Stimulated activated CD8-positive, alpha-beta memory T cell treated with anti-CD3 and anti-CD28 coated beads, Interleukin-7, amount 100 ng/mL, for 48 hours (primary cell): ENCODE measurements around the gene GNAO1.

ENCODE experiments used
- DNase-seq, 2 donors: peaks; one replicate each; pipeline ENCODE4 v3.0.0-alpha.2; 2020; ENCODE audit warnings: low read depth in 1 of 2; ENCODE audit errors: extremely low read depth in 1 of 2

The GNAO1 gene

DNA sequence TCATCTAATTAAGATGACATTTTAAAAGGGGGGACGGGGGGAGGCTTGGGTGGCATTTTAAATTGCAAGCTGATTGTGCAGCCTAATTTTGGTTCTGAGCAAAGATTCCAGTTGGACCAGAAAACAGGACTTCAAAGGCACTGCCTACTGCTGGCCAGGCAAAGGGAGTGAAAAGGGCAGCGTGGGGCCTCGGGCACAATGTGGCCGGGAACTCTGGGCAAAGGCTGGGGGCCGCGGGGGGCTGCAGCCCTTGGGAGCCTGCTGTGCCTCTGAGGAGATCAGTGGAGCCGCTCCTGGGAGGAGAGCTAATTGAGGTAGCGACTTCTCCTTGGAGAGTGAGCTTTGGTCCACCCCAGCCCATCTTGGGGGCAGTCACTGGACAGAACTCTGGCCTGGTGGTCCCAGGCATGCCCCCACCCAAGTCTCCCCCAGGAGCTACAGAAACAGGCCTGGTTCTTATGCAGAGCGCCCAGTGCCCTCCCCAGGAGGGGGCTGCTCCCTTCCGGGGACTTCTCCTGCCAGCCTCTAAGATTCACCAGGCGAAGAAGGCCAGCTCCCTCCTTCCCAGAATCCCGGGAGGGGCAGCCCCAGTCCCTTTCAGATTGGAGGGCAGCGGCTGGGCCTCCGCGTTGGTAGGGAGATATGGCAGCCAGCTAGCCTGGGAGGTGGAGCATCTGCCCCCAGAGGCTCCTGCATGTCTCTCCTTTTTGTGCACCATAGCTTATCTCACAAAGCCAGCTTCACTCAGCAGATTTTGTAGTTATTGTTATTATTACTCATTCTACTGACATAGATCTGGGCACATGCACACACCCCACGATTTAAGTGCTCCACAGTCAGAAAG, 115.6 kb downstream of the GNAO1 start:
- DNase-seq, result no peak

DNA sequence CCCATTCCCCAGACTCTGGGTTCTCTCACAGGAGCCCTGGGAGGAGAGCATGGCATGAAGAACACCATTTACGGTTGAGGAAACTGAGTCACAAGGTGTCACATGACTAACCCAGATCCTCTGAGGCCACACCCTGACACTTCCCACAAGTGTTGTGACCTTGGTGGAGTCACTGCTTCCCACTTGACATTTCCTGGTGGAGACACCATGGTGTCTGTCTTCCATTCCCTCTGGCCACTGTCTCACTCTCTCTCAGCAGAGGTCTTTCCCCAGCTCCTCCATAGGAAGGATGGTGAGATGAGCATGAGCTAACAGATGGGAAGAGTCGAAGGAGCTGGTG, 116.2 kb downstream of the GNAO1 start:
- no peak for DNase-seq

DNA sequence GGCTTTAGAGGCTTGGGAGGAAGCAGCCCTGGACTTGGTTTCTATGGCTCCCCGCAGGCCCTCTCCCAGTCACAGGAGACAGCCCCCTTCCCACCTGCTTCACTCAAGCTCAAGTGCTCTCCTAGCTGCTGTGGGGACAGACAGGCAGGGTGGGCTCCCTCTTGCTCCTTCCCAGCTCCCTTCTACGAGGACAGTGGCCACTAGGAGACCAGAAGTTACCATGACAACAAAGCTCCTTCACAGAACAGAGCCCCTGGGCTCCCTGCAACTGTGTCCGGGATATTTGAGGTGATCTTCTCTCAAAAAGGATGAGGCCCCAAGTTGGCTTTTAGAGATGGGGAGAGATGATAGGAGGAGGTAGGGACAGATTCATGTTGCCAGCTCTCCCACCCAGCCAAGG, 117.7 kb downstream of the GNAO1 start:
- DNase-seq, result no peak

DNA sequence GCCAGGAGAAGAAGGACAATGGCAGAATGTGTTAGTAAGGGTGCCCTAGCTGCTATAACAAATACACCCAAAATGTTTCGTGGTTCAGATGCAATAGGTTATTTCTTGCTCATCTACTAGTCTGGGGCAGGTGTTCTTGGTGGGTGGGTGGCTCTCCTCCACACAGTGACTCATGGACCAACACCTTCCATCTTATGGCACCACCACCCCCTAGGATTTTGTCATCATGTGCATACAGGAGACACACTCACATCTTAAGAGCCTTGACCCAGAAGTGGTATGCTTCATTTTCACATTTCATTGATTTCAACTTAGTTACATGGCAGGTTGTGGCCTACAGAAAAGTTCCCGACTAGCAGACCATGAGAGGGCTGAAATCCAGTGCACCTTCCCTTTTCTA, 119.4 kb downstream of the GNAO1 start:
- no peak for DNase-seq

DNA sequence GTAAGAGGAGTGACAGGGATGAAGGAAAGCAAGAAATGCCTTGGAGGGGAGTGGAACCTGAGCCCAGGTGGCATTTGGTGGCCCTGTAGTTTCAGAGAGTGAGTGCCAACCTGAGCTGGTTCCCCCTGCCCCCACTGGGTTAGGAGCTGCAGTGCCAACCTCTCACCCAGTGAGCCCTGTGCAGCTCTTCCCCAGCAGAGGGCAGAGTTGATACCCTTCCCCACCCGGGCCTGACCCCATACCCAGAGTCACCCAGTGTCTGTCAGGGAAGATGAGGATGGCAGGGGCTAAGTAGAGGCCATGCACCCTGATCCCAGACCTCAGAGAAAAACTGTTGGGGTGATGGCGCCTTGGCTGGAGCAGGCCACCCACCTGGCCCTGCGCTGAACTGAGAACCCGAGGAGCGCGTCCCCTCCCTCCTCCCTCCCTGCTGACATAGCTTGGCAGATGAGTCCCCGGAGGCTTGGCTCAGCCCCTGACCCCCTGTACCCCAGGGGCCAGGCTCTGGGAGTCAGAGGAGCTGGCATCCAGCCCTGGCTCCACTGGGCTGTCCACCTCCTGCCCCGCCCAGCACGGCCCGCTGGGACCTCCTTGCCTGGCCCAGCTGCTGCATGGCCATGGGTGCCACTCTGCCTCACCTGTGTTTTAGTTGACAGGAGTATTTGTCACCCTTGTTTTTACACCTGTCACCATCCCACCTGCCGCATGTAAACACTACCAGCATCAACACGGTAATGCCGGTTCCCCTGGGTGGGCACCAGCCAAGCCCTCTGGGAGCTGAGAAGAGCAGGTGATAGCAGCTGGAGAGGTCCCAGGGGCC, 120.1 kb downstream of the GNAO1 start:
- no peak for DNase-seq

DNA sequence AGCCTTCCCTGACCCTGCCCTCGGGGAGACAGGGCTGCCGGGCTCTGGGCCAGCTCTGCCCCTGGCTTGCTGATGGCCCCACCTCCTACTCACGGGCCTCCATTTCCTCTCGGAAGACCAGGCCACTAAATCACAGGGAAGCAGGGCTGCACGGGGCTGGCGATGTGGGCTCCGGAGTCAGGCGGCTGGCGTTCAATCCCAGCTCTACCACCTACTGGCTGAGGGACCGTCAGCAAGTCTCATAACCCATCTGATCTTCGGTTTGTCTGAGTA, 120.7 kb downstream of the GNAO1 start:
- no peak for DNase-seq

DNA sequence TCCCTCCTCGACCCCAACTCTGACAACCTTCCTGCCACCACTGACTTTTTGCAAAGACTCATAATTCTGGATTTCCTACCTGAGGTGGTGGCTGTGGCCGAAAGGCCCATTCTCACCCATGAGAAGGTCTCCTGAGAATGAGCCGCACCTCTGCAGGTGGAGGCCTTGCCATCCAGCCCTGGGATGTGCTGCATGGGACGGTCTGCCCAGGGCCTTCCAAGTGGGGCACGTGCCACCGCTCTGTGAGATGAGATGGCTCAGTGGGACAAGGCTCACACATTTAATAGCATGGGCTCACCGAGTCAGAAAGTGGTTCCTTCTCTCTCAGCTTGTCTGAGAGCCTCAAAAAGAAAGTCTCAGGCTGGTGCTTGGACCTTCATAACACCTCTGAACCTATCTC, 121.3 kb downstream of the GNAO1 start:
- no peak for DNase-seq

DNA sequence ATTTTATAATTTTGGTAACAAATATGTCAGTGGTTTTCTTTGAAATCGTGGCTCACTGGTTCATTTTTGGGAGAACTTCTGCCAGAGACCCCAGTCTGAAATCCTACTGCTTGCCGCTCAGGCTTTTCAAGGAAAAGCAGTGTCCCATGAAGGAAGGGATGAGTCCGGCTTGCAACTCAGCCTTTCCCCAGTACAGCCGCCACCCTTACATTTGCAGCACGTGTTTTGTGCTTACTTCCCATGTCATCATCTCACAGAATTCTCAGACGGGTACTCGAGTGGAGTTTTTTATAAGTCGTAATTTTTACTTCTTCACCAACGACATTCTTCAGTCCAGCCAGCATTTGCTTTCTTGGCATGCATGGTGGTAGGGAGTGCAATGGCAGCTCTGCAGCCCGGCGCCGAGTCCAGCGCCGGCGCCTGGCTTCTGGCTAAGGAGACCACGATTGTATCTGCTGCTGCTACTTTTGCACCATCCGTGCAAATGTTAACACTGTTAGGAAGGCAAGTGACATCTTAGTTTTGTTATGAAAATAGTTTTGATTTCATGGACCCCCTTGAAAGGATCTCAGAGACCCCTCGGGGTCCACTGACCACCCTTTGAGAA, 123.1 kb downstream of the GNAO1 start:
- DNase-seq, result no peak

DNA sequence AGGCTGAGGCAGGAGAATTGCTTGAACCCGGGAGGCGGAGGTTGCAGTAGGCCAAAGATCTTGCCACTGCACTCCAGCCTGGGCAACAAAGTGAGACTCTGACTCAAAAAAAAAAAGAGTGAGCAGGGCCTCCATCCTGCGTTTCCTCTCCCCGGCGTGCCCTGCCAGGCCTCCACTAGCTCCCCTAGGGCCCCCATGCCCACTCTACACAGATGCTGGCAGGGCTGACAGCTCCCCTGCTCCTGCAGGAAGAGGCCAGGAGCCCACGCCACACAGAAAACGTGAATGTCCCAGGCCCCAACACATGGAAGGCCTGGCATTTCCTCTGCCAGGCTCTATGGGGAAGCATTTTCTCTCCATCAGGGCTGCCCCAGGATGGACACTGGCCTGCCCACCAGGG, 124.7 kb downstream of the GNAO1 start:
- DNase-seq, result no peak

DNA sequence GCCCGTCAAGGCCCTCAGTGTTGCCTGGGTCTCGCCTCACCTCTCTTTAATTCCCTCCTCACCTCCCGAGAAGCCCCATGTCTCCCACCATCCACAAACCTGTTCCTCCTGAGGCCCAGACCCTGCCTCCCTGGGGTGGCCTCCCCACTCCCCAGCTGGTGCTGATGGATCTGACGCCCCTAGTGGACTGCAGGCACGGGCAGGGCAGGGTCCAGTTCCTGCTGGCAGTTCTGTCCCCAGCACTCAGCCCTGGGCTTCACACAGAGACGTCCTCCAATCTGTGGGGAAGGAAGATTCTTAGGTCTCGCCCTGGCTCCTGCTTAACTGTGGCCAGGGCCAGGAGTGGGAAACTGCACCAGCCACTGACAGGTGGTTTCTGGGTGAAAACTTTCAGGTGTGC, 125.3 kb downstream of the GNAO1 start:
- DNase-seq, result no peak

DNA sequence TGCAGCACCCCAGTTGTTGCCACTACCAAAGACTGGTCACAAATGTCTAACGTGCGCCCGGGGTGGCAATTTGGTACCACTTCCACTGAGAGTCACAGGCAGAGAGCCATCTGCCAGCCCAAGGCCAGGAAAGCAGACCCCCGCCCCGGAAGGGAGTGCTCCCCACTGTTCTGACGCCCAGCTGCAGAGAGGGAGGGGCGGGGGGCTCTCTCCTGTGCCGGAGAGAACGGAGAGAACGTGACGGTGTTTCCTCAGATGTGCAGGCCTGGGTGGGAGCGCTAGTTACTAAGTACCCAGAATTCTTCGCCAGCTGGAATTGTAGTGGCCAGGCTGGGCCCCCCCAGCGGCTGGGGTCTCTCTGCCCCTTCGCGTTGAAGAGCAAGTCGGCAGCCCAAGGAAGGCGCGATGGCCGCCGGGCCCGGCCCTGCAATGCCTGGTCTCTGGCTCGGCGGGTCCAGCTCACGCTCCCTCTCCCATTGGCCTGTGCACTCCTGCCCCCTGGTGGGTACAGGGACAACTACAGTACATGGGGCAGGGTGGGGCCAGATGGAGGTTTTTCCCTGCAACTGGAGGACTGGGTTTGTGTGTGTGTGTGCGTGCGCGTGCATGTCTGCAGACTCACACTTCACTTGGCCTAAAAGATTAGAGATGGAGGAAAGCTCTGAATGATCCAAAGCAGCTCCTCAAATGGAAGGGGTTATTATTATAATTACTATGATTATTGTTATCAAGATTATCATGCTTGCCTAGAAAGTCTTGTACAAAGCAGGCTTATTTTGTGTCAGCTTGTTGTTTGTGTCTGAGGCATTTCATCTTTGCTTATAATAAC, 126.9 kb downstream of the GNAO1 start:
- peak; percentile 46 to 56 for DNase-seq

DNA sequence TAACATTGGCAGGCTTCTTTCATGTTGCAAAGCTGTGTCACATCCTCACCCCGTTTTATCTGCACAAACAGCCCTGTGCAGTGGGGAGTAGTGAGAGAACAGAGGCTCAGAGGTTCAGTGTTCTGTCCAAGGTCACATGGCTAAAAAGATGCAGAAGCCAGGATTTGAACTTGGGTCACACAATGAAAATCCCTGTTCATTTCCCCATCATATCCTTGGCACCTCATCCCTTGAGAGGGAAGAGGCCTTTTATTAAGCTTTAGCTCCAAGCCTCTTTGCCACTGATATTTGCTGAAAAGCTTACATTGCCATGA, 127.5 kb downstream of the GNAO1 start:
- no peak for DNase-seq

DNA sequence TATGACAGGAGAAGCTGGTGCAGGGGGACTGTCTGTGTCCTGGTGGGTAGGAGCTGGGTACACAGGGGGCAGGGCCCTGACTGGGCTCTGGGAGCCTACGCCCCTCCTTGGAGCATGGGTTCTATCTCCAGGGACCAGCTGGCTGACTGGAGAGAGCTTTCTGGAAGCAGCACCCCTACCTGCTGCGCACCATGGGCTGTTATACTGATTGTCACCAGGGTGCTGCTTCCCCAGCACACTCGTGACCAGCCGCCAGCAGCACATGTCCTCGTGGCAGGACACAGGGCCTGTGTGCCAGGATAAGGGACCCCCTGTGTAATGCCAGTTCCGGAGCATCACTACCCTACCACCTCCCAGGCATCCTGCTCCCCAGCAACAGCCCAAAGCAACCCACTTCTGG, 128.1 kb downstream of the GNAO1 start:
- DNase-seq, result no peak

DNA sequence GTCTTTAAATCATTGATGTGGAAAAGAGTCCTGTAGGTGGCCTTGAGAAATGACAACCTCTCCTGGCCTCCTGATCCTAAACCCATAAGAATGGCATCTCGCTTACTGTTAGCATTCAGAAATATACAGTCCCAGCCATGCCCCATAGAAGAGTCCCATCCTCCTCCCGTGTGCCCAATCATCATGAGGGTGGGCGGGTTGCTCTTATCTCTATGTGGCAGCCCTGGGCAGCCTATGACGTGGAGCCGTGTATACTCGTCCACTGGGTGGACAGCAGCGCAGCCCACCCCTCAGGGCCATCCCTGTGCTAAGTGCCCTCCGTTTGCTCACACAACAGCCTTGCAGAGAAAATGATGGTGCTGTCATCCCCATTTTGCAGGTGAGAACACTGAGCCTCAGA, 128.8 kb downstream of the GNAO1 start:
- DNase-seq, result no peak

DNA sequence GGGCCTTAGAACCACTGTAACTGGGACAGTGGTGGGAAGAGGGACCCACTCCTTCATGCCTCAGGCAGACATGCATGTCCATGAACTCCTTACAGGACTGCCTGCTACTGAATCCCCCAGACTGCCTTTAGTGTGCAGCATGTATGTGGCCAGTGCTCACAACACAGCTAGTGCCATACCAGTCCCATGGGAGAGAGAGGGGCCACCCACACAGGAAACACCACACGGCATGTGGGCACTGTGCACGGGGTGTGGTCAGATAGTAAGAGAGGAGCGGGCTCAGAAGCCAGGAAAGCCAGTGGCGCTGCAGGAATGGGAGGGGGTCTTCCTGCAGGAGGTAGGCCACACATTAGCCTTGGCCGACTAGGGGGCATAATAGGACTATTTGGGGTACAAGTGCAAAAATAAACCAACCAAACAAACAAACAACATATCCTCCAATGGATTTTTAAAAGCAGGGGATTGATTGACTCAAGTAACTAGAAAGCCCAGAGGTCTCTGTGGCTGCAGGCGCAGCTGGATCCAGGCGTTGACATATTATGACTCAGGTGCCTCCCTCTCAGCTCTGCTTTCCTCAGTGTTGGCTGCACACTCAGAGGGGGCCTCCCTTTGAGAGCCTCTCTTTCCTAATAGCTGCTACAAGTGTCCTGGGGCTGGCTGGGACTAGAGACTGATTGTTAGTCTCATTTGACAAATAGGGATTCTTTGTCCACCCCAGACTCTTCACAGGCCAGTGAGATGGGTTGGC, 129.7 kb downstream of the GNAO1 start:
- DNase-seq, result no peak

DNA sequence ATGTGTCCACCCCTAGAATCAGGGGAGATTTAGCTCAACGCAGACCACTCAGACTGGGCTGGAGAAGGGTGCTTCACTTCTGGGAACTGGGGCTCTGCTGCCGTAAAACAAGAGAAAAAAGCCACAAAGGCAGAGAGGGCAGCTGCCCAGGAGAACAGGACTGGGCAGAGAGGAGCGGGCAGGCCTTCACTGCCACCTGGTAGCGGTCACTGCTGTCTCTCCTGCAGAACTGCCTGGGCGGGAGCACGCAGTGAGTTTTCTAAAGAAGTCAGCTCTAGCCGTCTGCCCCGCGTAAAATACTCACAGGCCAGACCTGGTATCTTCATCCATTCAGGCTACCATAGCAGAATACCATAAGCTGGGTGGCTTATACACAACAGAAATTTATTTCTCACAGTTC, 130.3 kb downstream of the GNAO1 start:
- no peak for DNase-seq

DNA sequence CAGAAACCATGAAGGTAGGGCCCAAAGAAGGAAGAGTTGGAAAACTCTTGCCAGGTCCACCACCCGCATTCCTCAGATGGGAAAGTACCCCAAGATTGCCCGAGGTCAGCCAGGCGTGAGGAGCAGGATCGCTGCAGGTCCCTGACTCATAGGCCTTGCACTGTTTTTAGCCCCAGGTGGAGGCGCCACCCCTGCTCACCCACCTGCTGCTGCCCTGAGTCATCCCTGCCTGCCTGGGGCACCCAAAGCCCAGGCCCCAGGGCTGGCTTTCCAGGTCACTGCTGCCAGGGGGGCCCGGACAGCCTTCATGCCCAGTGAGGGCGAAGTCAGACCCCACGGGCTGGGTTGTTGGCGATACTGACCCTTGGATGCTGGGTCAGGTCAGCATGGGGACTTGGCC, 133.1 kb downstream of the GNAO1 start:
- no peak for DNase-seq

DNA sequence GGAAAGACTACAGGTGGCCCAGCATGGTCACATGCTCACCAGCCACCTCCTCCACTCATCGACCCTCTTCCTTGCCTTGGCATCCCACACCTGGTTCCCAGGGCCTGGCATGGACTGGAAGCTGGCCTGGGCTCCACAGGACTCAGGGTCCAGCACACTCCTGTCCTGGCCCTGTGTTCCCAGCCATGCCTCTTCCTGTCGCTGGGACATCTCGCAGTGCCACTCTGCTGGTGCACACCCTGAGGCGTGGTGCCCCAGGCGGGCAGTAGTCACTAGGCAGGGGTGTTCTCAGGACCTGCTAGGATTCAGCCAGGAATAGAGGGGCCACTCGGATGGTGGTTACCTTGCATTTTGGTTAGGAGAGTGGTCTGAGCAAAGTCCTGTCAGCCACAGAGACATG, 134.7 kb downstream of the GNAO1 start:
- no peak for DNase-seq

DNA sequence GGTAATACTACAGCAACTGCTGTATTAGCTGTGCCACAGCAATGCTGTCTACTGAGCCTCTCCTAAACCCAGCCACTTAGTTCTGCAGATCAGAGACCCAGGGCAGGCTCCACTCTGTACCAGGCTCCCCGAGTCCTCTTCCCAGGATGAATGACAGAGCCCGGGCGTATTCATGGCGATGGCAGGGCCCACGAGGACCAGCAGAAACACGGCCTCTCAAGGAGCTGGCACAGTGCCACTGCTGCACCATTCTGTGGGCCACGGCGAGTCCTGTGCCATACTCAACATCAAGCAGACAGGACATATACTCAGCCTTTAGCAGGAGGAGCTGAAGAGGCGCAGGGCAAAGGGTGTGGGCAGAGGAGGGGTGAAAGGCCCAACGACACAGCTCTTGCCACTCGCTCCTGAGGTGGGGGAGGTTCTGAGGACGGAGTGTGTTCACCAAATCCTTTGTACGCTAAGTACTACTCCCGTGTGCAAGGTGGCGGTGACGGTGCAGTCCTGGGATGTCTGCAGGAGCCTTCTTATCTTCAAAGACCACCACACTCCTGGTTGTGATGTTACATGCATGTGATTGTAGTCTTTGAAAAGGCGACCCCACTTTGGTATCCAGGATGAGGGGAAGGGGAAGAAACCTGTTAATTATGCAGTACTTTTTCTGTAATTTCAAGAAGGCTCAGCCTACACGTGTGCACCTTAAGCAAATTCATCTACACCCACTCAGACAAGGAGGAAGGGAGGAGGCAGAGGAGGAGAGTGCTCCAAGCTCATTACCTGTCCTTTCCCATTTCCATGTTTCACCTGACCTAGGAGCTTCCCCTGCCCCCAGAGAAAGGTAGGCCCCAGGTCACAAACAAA, 136.0 kb downstream of the GNAO1 start:
- no peak for DNase-seq

DNA sequence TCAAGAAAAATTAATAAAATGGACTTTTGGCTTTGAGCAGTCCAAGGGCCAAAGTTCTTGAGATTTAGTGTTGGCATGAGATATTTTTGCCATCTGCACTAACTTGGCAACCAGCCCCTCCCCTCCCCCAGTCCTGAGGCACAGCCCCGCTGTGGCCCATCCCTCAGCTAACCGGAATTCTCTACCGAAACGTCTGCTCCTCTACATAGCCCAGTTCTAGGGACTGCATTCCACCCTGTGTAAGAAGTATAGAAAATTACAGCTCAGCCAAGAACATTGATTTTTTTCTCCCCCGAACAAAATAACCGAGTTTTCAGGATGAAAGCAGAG, 136.6 kb downstream of the GNAO1 start:
- DNase-seq, result no peak
